Measurements from ENCODE around the gene ADAMTS5. TPM values are rescaled to one million over a fixed set of nuclear protein-coding genes. Genes with fewer than 3 reads are reported as not detected.

Gene ADAMTS5
- total and polyA plus RNA-seq, 8 donors: 1.5 to 11.4 (median 8.6) TPM

DNA sequence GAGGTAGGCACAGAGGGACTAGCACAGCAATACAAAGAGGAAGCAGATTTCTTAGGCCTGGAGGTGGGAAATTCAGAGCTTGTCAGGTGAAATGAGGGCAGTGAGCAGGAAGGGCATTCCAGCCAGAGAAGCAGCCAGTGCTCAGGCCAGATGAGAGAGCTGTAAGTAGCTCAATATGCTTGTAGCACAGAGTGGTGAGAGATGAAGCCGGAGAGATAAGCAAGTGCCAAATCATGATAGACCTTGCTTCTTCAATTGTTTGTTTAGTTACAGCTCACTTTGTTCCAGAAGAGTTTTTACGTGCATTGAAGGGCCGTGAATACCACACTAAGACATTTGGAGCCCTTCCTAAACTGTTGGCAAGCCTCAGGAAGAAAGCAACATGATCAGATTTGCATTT lies 79.6 kb downstream of the ADAMTS5 start:
- Histone ChIP-seq H3K27ac (no peak overlapping the region), H3K36me3 (no peaks in the 10 kb centered on the region), H3K4me1 (no peaks in the 10 kb centered on the region), H3K4me3 (no peak overlapping the region), H3K9me3 (no peaks in the 10 kb centered on the region), H3K27me3 (no peaks in the 10 kb centered on the region)
- ATAC-seq (peak; percentile 40), DNase-seq (no peak)
- TF ChIP-seq, protein P1, sequence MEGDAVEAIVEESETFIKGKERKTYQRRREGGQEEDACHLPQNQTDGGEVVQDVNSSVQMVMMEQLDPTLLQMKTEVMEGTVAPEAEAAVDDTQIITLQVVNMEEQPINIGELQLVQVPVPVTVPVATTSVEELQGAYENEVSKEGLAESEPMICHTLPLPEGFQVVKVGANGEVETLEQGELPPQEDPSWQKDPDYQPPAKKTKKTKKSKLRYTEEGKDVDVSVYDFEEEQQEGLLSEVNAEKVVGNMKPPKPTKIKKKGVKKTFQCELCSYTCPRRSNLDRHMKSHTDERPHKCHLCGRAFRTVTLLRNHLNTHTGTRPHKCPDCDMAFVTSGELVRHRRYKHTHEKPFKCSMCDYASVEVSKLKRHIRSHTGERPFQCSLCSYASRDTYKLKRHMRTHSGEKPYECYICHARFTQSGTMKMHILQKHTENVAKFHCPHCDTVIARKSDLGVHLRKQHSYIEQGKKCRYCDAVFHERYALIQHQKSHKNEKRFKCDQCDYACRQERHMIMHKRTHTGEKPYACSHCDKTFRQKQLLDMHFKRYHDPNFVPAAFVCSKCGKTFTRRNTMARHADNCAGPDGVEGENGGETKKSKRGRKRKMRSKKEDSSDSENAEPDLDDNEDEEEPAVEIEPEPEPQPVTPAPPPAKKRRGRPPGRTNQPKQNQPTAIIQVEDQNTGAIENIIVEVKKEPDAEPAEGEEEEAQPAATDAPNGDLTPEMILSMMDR (IDR thresholded peaks at IDR 0.05): no peak
- intact Hi-C loops (cut with DNase I): no loop called here

DNA sequence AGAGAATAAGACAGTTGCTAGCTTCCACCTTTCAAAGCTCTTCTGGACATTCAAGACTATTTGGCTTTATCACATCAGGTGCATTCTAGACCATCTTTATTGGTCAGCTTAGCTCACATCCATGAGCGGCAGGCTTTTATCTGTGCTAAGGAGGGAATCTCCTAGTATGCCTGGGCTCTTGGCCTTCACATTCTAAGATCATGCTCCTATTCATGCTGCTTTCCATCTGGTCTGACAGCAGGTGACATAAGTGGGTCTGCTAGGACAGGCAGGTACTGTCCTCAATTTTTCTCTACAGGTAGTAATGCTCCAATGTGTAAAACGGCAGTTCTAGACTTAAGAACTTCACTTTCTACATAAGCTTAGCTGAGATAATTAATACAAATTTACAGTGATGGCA lies 82.5 kb downstream of the ADAMTS5 start:
- Histone ChIP-seq H3K36me3 (no peaks in the 10 kb centered on the region), H3K4me3 (no peak overlapping the region), H3K27ac (no peak overlapping the region), H3K27me3 (no peaks in the 10 kb centered on the region), H3K9me3 (no peaks in the 10 kb centered on the region), H3K4me1 (no peaks in the 10 kb centered on the region)
- ATAC-seq (no peak), DNase-seq (no peak)
- TF ChIP-seq, protein P1 (IDR thresholded peaks at IDR 0.05): no peak
- intact Hi-C loops (cut with DNase I): no loop called here

DNA sequence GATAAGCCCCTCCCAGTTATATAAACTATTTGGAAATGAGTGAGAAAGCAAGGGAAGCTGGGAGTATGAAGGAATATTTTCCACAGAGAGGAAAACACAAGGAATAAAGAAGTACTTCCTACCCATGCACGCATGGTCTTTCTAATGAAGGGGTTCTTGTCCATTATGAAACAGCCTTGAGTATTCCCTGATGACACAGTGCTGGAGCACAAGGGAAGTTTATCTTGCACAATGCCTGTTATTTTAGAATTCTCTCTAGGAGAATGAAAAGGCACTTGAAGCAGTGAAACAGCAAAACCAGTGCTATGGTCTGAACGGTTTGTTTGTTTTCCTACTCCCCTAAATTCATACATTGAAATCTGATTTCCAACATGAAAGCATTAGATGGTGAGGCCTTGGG lies 83.1 kb downstream of the ADAMTS5 start:
- TF ChIP-seq, protein P1 (IDR thresholded peaks at IDR 0.05): no peak
- no peak overlapping the region for H3K4me3 ChIP-seq
- ATAC-seq: no peak

DNA sequence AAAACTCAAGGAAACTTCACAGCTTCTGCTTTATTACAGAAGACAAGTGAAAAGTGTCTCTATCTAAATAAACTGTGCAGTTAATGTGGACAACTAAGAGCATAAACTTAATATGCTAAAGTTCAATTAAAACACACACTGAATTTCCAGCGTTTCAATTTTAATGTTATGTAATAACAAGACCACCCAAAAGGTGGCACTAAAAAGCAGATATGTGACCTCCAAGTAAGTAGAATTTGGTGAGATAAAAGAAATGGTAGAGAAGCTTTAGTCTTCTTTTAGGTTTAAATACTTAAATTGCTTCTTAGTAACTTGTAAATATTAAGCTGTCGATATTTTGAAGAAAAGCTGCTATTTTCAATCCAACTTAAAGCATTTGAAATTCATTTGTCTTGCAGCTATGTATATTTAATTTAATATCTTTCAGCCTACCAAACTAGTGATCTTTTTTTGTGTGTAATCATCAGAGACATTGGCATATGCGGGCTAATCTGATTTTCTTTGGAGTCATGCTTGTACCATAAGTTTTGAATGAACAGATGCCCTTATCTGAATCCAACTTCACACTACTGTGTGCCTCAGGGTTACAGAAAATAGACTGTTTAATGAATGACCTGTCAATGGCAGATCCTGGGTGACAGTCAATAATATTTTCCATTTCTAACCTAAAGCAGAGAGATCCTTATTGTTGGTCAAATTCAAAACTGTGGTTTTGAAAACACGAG lies 85.2 kb downstream of the ADAMTS5 start:
- intact Hi-C loops (cut with DNase I): no loop called here
- Histone ChIP-seq H3K27ac (no peak overlapping the region), H3K27me3 (no peaks in the 10 kb centered on the region), H3K9me3 (no peaks in the 10 kb centered on the region), H3K36me3 (no peaks in the 10 kb centered on the region), H3K4me1 (no peaks in the 10 kb centered on the region), H3K4me3 (no peak overlapping the region)
- TF ChIP-seq, protein P1 (IDR thresholded peaks at IDR 0.05): peak in 1 of 2 donors; percentile 27
- DNase-seq: no peak
- ATAC-seq: no peak

More for the DNA sequence above, 83.1 kb downstream of the ADAMTS5 start:
- no peak overlapping the region for H3K27ac ChIP-seq
- no peaks in the 10 kb centered on the region for H3K36me3 ChIP-seq
- intact Hi-C loops (cut with DNase I): no loop called here
- H3K4me1 ChIP-seq: no peaks in the 10 kb centered on the region
- DNase-seq: no peak
- no peaks in the 10 kb centered on the region for H3K9me3 ChIP-seq
- H3K27me3 ChIP-seq: no peaks in the 10 kb centered on the region

DNA sequence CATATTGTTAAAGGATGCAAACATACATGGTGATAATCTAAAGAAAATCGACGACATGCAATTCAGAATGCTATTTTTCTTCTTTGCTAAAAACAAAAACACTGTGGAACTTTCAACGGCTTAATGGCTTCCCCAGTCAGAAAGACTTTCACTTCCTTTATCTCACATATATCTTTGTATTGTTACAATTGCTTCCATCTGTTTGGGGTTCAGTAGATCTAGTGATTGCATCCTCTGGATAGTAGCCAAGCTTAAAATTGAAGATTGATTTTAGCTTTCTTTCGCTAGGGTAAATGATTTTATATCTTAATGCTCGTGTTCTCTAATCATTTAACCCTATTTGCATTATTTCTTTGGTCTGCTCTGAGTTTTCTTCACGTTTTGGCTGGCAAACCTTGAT lies 89.9 kb downstream of the ADAMTS5 start:
- Histone ChIP-seq H3K27me3 (no peaks in the 10 kb centered on the region), H3K4me1 (no peaks in the 10 kb centered on the region), H3K27ac (no peak overlapping the region), H3K36me3 (no peaks in the 10 kb centered on the region), H3K4me3 (no peak overlapping the region), H3K9me3 (peaks cover 0 to 23% of the 10 kb centered on the region in 2 donors)
- TF ChIP-seq, protein P1 (IDR thresholded peaks at IDR 0.05): no peak
- ATAC-seq (no peak), DNase-seq (no peak)
- intact Hi-C loops (cut with DNase I): no loop called here
